Measurements from ENCODE around the gene FRMD4B.

DNA sequence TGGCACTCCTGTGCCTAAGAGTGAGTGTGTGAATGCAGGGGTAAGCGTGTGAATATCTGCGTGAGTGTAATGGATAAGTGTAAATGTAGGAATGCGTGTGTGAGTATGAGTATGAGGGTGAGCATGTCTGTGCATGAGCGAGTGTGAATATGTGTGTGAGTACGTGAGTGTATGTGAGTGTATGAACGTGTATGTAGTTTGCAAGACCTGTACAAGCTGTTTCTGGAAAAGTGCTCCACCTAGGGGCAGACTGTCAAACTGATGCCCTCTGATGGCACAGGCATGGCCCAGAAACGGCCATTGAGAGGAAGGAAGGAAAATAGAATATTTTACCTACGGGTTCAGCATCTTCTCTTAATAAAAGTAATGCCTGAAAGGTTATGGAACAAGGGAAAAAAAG is 24.4 kb upstream of the FRMD4B start:
- TF ChIP-seq CTCF (IDR thresholded peaks at IDR 0.05; ENCODE audit: low read length) (peak; percentile 82), EZH2 (IDR thresholded peaks at IDR 0.05; ENCODE audit: borderline replicate concordance, low read length) (no peak)

Data from OCI-LY1 (cell line).